CD4-positive, alpha-beta T cell treated with Interleukin-17A for 1 hour (primary cell): ENCODE results near the gene PTPRO.

Source experiments
- DNase-seq: peaks from one replicate; pipeline ENCODE4 v3.0.0-alpha.2; 2020

Gene PTPRO

GRCh38 chr12:15530361-15530760, 208.1 kb downstream of the PTPRO start:
- no peak for DNase-seq

- peak; percentile 74 for DNase-seq
These were observed 210.2 kb downstream of the PTPRO start for GRCh38 chr12:15532364-15532977.

- DNase-seq: peak; percentile 65
These were observed 212.0 kb downstream of the PTPRO start for GRCh38 chr12:15534322-15534721.

GRCh38 chr12:15534874-15535273, 212.6 kb downstream of the PTPRO start:
- no peak for DNase-seq

GRCh38 chr12:15535352-15535781, 213.1 kb downstream of the PTPRO start:
- DNase-seq: no peak

- DNase-seq: no peak
These were observed 214.1 kb downstream of the PTPRO start for GRCh38 chr12:15536446-15536845.

- DNase-seq: no peak
These were observed 216.6 kb downstream of the PTPRO start for GRCh38 chr12:15538881-15539280.

- DNase-seq: no peak
These were observed 217.7 kb downstream of the PTPRO start for GRCh38 chr12:15540005-15540404.

- DNase-seq: no peak
These were observed 218.2 kb downstream of the PTPRO start for GRCh38 chr12:15540469-15540872.

GRCh38 chr12:15541996-15542631, 219.8 kb downstream of the PTPRO start:
- no peak for DNase-seq

GRCh38 chr12:15543347-15543746, 221.0 kb downstream of the PTPRO start:
- no peak for DNase-seq

- no peak for DNase-seq
These were observed 222.3 kb downstream of the PTPRO start for GRCh38 chr12:15544589-15544988.

GRCh38 chr12:15545334-15545733, 223.0 kb downstream of the PTPRO start:
- DNase-seq: no peak

- DNase-seq: peak; percentile 70
These were observed 223.9 kb downstream of the PTPRO start for GRCh38 chr12:15546102-15546701.

GRCh38 chr12:15547063-15547462, 224.8 kb downstream of the PTPRO start:
- DNase-seq: no peak

GRCh38 chr12:15547691-15548090, 225.4 kb downstream of the PTPRO start:
- no peak for DNase-seq

- no peak for DNase-seq
These were observed 228.5 kb downstream of the PTPRO start for GRCh38 chr12:15550793-15551192.

- no peak for DNase-seq
These were observed 233.1 kb downstream of the PTPRO start for GRCh38 chr12:15555446-15555845.

- no peak for DNase-seq
These were observed 234.2 kb downstream of the PTPRO start for GRCh38 chr12:15556411-15557102.

GRCh38 chr12:15558915-15559528, 236.7 kb downstream of the PTPRO start:
- DNase-seq: no peak

GRCh38 chr12:15561396-15561795, 239.1 kb downstream of the PTPRO start:
- DNase-seq: no peak

- DNase-seq: no peak
These were observed 240.0 kb downstream of the PTPRO start for GRCh38 chr12:15562263-15562662.

GRCh38 chr12:15563663-15564062, 241.4 kb downstream of the PTPRO start:
- DNase-seq: peak; percentile 47
